Fibroblast of lung (primary cell): ENCODE results near the gene SLC6A17. TPM values are rescaled to one million over a fixed set of nuclear protein-coding genes. Genes with fewer than 3 reads are reported as not detected.

Experiments
- DNase-seq, 2 donors: peaks; one replicate each; pipeline versions ENCODE4 v3.0.0 to v3.0.0-alpha.2; 2010; ENCODE audit warnings: low read depth in 2 of 2
- H2AFZ ChIP-seq: 2 replicates; pipeline ENCODE4 v1.5.1; 2012; ENCODE audit warnings: low read length, control low read depth, inconsistent platforms
- H3K27ac ChIP-seq: 2 replicates; pipeline ENCODE4 v1.5.1; 2011; ENCODE audit warnings: low read length, control low read depth; ENCODE audit not compliant: insufficient read depth
- H3K27me3 ChIP-seq: 2 replicates; pipeline ENCODE4 v1.5.1; 2011; ENCODE audit warnings: mild to moderate bottlenecking, low read length; ENCODE audit not compliant: control insufficient read depth, insufficient read depth
- H3K36me3 ChIP-seq: 2 replicates; pipeline ENCODE4 v1.5.1; 2011; ENCODE audit warnings: low read length; ENCODE audit not compliant: control insufficient read depth, insufficient read depth
- H3K4me1 ChIP-seq: 2 replicates; pipeline ENCODE4 v1.5.1; 2011; ENCODE audit warnings: low read length; ENCODE audit not compliant: control insufficient read depth, insufficient read depth; ENCODE audit errors: extremely low read depth
- H3K4me2 ChIP-seq: 2 replicates; pipeline ENCODE4 v1.5.1; 2011; ENCODE audit warnings: low read length, control low read depth; ENCODE audit not compliant: insufficient read depth; ENCODE audit errors: extremely low read depth
- H3K4me3 ChIP-seq, 4 experiments: fragments of 200-600 bp in 1 of 4; sonication (generic) in 1 of 4; replicated peaks in 1 of 4; 2 replicates each; pipeline ENCODE4 v1.5.1; 2011 to 2016; ENCODE audit warnings: low read length in 4 of 4, low read depth in 3 of 4, mild to moderate bottlenecking in 3 of 4, control low read depth in 2 of 4, inconsistent platforms in 1 of 4, mixed read lengths in 1 of 4; ENCODE audit not compliant: insufficient read depth in 1 of 4; ENCODE audit errors: control extremely low read depth in 1 of 4
- H3K79me2 ChIP-seq: 2 replicates; pipeline ENCODE4 v1.5.1; 2012; ENCODE audit warnings: mild to moderate bottlenecking, low read length, inconsistent platforms; ENCODE audit not compliant: control insufficient read depth, insufficient read depth
- H3K9ac ChIP-seq: 2 replicates; pipeline ENCODE4 v1.5.1; 2011; ENCODE audit warnings: mild to moderate bottlenecking, low read length, control low read depth; ENCODE audit not compliant: insufficient read depth
- H3K9me3 ChIP-seq: 2 replicates; pipeline ENCODE4 v1.5.1; 2012; ENCODE audit warnings: low read depth, low read length; ENCODE audit not compliant: control insufficient read depth, insufficient read depth
- H4K20me1 ChIP-seq: 2 replicates; pipeline ENCODE4 v1.5.1; 2011; ENCODE audit warnings: low read length; ENCODE audit not compliant: control insufficient read depth, insufficient read depth; ENCODE audit errors: extremely low read depth
- EZH2 ChIP-seq: IDR thresholded peaks from 2 replicates; pipeline ENCODE4 v1.5.1; 2012; ENCODE audit warnings: low read length, control low read depth, mild to moderate bottlenecking; ENCODE audit errors: missing control alignments
- polyA plus RNA-seq, 2 donors: library from polyadenylated mRNA; depleted of rRNA in 1 of 2; stranded (reverse) in 1 of 2; unstranded in 1 of 2; fragments of >200 nt; gene quantifications; 2 replicates each; pipeline ENCODE4 v1.2.1, GENCODE V29; 2011 to 2012; ENCODE audit warnings: missing spikeins in 1 of 2
- total RNA-seq: library from RNA; depleted of rRNA; stranded (reverse); fragments of >200 nt; gene quantifications from 2 replicates; pipeline ENCODE4 v1.2.1, GENCODE V29; 2014
- TF ChIP-seq, protein P1 (sequence below), 2 donors: IDR thresholded peaks in 1 of 2; conservative IDR thresholded peaks in 1 of 2; 1 replicate in 1 of 2; 2 replicates in 1 of 2; pipeline ENCODE4 v1.5.1; 2011 to 2012; ENCODE audit warnings: low read length in 2 of 2, control low read depth in 1 of 2, inconsistent platforms in 1 of 2, low read depth in 1 of 2, mild to moderate bottlenecking in 1 of 2

Gene SLC6A17
- total and polyA plus RNA-seq, 2 donors (not counting 1 experiment from before 2014, with no cell fraction given), result under 0.01 to 0.14 TPM

DNA sequence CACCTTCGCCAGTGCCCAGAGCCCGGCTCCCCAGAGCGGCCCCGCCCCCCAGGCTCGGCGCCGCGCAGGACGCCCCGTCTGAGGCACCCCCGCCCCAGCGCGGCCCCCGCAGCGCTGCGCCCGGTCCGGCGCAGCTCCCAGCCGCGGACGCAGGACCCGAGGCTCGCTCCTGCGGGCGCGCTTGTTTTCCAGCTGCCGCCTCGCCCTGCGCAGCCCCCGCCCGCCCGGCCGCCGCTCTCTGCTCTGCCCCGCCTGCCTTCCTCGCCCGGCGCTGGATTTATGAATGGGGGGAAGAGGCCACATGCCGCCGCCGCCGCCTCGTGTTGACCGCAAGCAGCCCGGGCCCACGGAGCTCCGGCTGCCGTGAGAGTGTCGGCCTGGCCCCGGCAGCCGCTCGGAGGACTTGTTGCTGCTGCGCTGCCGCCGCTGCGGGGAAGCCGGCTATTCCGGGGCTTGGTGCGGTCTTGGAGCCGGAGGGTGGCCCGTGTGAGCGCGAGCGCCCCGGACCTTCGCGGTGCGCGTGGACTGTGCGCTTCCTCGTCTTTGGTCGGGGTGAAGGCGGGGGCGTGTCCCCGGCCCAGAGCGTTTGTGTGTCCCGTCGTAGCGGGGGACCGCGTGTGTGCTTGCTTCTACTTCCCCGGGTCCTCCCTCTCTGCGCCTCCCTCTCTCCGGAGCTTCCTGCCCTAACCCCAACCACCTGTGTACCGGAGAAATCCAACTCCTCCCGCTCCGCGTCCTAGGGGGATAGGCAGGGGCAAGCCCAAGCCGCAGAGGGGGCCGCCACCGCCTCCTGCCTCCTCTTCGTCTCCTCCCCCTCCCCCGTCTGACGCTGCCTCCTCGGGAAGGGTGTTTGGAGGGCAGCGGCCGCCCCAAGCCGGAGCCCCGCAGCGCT, 60.6 kb downstream of the SLC6A17 start:
- peak overlapping the region; percentile 31 to 58 (median 38) for H3K4me3 ChIP-seq
- H3K79me2 ChIP-seq, result no peaks in the 10 kb centered on the region
- H3K27me3 ChIP-seq, result peaks cover 29% of the 10 kb centered on the region
- peak; percentile 14 to 46 for DNase-seq
- no peaks in the 10 kb centered on the region for H3K36me3 ChIP-seq
- no peaks in the 10 kb centered on the region for H3K9me3 ChIP-seq
- H3K27ac ChIP-seq, result no peak overlapping the region
- no peaks in the 10 kb centered on the region for H4K20me1 ChIP-seq
- peak overlapping the region; percentile 66 for H3K4me2 ChIP-seq
- no peak for TF ChIP-seq EZH2
- TF ChIP-seq, protein P1, sequence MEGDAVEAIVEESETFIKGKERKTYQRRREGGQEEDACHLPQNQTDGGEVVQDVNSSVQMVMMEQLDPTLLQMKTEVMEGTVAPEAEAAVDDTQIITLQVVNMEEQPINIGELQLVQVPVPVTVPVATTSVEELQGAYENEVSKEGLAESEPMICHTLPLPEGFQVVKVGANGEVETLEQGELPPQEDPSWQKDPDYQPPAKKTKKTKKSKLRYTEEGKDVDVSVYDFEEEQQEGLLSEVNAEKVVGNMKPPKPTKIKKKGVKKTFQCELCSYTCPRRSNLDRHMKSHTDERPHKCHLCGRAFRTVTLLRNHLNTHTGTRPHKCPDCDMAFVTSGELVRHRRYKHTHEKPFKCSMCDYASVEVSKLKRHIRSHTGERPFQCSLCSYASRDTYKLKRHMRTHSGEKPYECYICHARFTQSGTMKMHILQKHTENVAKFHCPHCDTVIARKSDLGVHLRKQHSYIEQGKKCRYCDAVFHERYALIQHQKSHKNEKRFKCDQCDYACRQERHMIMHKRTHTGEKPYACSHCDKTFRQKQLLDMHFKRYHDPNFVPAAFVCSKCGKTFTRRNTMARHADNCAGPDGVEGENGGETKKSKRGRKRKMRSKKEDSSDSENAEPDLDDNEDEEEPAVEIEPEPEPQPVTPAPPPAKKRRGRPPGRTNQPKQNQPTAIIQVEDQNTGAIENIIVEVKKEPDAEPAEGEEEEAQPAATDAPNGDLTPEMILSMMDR (conservative IDR thresholded peaks at IDR 0.05 in 1 of 2, IDR thresholded peaks at IDR 0.05 in 1 of 2; ENCODE audit: low read depth in 1 of 2, low read length in 2 of 2), result no peak
- no peak overlapping the region for H3K9ac ChIP-seq
- peaks cover 2% of the 10 kb centered on the region for H3K4me1 ChIP-seq
- no peak overlapping the region for H2AFZ ChIP-seq

DNA sequence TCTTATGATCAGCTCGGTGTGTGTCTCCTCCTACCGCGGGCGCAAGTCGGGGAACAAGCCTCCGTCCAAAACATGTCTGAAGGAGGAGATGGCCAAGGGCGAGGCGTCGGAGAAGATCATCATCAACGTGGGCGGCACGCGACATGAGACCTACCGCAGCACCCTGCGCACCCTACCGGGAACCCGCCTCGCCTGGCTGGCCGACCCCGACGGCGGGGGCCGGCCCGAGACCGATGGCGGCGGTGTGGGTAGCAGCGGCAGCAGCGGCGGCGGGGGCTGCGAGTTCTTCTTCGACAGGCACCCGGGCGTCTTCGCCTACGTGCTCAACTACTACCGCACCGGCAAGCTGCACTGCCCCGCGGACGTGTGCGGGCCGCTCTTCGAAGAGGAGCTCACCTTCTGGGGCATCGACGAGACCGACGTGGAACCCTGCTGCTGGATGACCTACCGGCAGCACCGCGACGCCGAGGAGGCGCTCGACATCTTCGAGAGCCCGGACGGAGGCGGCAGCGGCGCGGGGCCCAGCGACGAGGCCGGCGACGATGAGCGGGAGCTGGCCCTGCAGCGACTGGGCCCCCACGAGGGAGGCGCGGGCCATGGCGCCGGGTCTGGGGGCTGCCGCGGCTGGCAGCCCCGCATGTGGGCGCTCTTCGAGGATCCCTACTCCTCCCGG, 61.3 kb downstream of the SLC6A17 start:
- Histone ChIP-seq H3K79me2 (no peaks in the 10 kb centered on the region), H3K9me3 (no peaks in the 10 kb centered on the region), H3K27me3 (peaks cover 32% of the 10 kb centered on the region), H3K4me3 (peak overlapping the region; percentile 4 to 58 (median 34)), H3K4me1 (peaks cover 2% of the 10 kb centered on the region), H3K4me2 (no peak overlapping the region), H3K36me3 (no peaks in the 10 kb centered on the region), H3K9ac (no peak overlapping the region), H4K20me1 (no peaks in the 10 kb centered on the region), H2AFZ (no peak overlapping the region), H3K27ac (no peak overlapping the region)
- peak in 1 of 2 donors; percentile 12 for DNase-seq
- TF ChIP-seq EZH2, result peak; percentile 99
- TF ChIP-seq, protein P1 (conservative IDR thresholded peaks at IDR 0.05 in 1 of 2, IDR thresholded peaks at IDR 0.05 in 1 of 2; ENCODE audit: low read depth in 1 of 2, low read length in 2 of 2), result no peak
